SU-DHL-6 (cell line): ENCODE measurements around the gene CASP9.

Source experiments
- H2AFZ ChIP-seq: fragments of 200-600 bp; sonication (generic); 2 replicates; pipeline ENCODE4 v1.6.1; 2014; ENCODE audit warnings: low read depth, mild to moderate bottlenecking, moderate library complexity, mixed read lengths, antibody characterized with exemption, low read length; ENCODE audit not compliant: severe bottlenecking
- H3F3A ChIP-seq: fragments of 200-600 bp; shearing (Covaris generic); 2 replicates; pipeline ENCODE4 v1.6.0; 2016; ENCODE audit warnings: antibody characterized with exemption, mild to moderate bottlenecking; ENCODE audit not compliant: insufficient read depth
- H3K27ac ChIP-seq: fragments of 200-600 bp; sonication (generic); 2 replicates; pipeline ENCODE4 v1.5.1; 2016; ENCODE audit warnings: low read depth, mild to moderate bottlenecking, low read length, moderate library complexity, mixed read lengths
- H3K27me3 ChIP-seq: fragments of 200-600 bp; sonication (generic), shearing (Covaris generic); 2 replicates; pipeline ENCODE4 v1.6.0; 2014; ENCODE audit warnings: mild to moderate bottlenecking, low read length
- H3K36me3 ChIP-seq: fragments of 200-600 bp; sonication (generic); 2 replicates; pipeline ENCODE4 v1.6.1; 2014; ENCODE audit warnings: mild to moderate bottlenecking, low read length, mixed read lengths
- H3K4me2 ChIP-seq: fragments of 300-600, 200-600 bp; shearing (Covaris generic), sonication (generic); 2 replicates; pipeline ENCODE4 v1.6.0; 2014; ENCODE audit warnings: low read length, low read depth, mild to moderate bottlenecking; ENCODE audit not compliant: poor library complexity, severe bottlenecking
- H3K4me3 ChIP-seq: fragments of 200-600 bp; sonication (generic); 2 replicates; pipeline ENCODE4 v1.5.1; 2014; ENCODE audit warnings: antibody characterized with exemption, low read length, mild to moderate bottlenecking, mixed read lengths; ENCODE audit not compliant: insufficient read depth, poor library complexity, severe bottlenecking
- H3K79me2 ChIP-seq: fragments of 200-600 bp; sonication (generic); 2 replicates; pipeline ENCODE4 v1.6.1; 2014; ENCODE audit warnings: mild to moderate bottlenecking, low read length, moderate library complexity; ENCODE audit not compliant: insufficient read depth
- H3K9ac ChIP-seq: fragments of 200-600 bp; sonication (generic); 2 replicates; pipeline ENCODE4 v1.7.0; 2014; ENCODE audit warnings: mild to moderate bottlenecking, low read length
- H3K9me2 ChIP-seq: fragments of 200-600 bp; sonication (generic); replicated peaks from 2 replicates; pipeline ENCODE4 v1.6.1; 2014; ENCODE audit warnings: low read length; ENCODE audit not compliant: insufficient read depth
- H3K9me3 ChIP-seq: fragments of 200-600 bp; sonication (generic); 2 replicates; pipeline ENCODE4 v1.6.1; 2014; ENCODE audit warnings: low read length, mixed read lengths; ENCODE audit not compliant: insufficient read depth
- H4K20me1 ChIP-seq: fragments of 200-600 bp; sonication (generic); 2 replicates; pipeline ENCODE4 v1.6.1; 2014; ENCODE audit warnings: low read depth, mild to moderate bottlenecking, antibody characterized with exemption, low read length, moderate library complexity, mixed read lengths
- EZH2phosphoT487 ChIP-seq: fragments of 200-600 bp; sonication (generic), shearing (Covaris generic); conservative IDR thresholded peaks from 2 replicates; pipeline ENCODE4 v1.6.1; 2018; ENCODE audit warnings: mild to moderate bottlenecking, antibody characterized with exemption, low read length, moderate library complexity, mixed read lengths
- TF ChIP-seq, protein P1 (sequence below): fragments of 200-600 bp; sonication (generic); IDR thresholded peaks from one replicate; pipeline ENCODE4 v1.5.1; 2017; ENCODE audit warnings: antibody characterized with exemption, mild to moderate bottlenecking, low read length, moderate library complexity; ENCODE audit not compliant: insufficient read depth, poor library complexity, severe bottlenecking

CASP9 gene

DNA sequence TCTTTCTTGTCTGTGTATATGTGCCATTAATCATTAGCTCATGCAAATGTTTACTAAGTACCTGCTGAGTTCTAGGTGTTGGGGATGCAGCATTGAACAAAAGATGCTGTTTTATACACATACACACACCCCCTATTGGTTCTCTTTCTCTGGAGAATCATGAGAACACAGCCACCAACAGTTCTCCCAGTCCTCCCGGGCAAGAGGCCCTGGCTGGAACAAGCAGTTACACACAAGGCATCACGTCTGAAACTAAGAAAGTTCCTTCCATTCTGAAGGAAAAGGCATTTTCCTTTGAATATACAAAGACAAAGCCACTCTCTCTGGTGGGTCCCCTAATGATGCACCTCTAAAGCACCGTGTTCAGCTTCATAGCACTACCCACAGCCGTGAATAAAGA is 10.8 kb downstream of the CASP9 start:
- no peak overlapping the region for H3K4me3 ChIP-seq
- no peaks in the 10 kb centered on the region for H3K9me2 ChIP-seq
- no peaks in the 10 kb centered on the region for H3F3A ChIP-seq
- no peak overlapping the region for H2AFZ ChIP-seq
- no peak overlapping the region for H3K4me2 ChIP-seq
- H4K20me1 ChIP-seq: no peaks in the 10 kb centered on the region
- no peak overlapping the region for H3K27ac ChIP-seq
- no peaks in the 10 kb centered on the region for H3K36me3 ChIP-seq
- H3K9ac ChIP-seq: no peak overlapping the region
- H3K27me3 ChIP-seq: no peaks in the 10 kb centered on the region
- no peaks in the 10 kb centered on the region for H3K79me2 ChIP-seq
- no peaks in the 10 kb centered on the region for H3K9me3 ChIP-seq
- TF ChIP-seq EZH2phosphoT487: no peak
- TF ChIP-seq, protein P1, sequence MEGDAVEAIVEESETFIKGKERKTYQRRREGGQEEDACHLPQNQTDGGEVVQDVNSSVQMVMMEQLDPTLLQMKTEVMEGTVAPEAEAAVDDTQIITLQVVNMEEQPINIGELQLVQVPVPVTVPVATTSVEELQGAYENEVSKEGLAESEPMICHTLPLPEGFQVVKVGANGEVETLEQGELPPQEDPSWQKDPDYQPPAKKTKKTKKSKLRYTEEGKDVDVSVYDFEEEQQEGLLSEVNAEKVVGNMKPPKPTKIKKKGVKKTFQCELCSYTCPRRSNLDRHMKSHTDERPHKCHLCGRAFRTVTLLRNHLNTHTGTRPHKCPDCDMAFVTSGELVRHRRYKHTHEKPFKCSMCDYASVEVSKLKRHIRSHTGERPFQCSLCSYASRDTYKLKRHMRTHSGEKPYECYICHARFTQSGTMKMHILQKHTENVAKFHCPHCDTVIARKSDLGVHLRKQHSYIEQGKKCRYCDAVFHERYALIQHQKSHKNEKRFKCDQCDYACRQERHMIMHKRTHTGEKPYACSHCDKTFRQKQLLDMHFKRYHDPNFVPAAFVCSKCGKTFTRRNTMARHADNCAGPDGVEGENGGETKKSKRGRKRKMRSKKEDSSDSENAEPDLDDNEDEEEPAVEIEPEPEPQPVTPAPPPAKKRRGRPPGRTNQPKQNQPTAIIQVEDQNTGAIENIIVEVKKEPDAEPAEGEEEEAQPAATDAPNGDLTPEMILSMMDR: no peak

DNA sequence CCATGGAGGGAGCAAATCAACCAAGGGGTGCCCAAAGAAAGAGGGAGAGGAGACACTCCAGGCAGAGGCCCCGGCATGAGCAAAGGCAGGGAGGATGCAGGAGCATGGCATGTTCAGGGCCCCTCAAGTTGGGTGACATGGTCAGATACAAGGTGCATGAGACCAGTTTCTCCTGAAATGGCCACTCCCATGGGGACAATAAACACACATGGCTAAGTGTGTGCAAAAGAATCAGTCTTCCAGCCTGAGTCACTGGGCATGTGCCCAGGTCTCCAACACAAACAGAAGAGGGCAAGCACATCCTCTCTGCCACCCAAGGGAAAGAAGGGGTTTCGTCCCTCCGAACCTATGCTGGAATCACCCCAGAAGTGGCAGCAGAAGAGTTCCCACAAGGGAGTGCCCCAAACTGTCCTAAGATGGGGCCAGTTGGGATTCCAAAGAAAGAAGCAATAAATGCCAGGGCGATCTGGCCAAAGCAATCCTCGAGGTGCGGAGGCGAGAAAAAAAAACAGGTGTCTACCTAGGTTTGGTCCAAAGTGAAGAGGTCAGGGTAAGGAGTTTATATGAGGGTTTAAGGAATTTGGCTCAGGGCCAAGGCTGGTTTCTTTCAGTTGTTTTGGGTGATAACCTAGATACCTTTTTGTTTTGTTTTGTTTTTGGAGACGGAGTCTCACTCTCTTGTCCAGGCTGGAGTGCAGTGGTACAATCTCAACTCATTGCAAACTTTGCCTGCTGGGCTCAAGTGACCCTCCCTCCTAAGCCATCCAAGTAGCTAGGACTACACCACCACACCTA is 13.2 kb downstream of the CASP9 start:
- H4K20me1 ChIP-seq: no peaks in the 10 kb centered on the region
- H3K4me2 ChIP-seq: no peak overlapping the region
- no peak overlapping the region for H3K27ac ChIP-seq
- no peak overlapping the region for H3K9ac ChIP-seq
- no peaks in the 10 kb centered on the region for H3K27me3 ChIP-seq
- H3K36me3 ChIP-seq: no peaks in the 10 kb centered on the region
- H3K9me2 ChIP-seq: no peaks in the 10 kb centered on the region
- no peak overlapping the region for H2AFZ ChIP-seq
- H3K4me3 ChIP-seq: no peak overlapping the region
- H3F3A ChIP-seq: no peaks in the 10 kb centered on the region
- no peaks in the 10 kb centered on the region for H3K9me3 ChIP-seq
- TF ChIP-seq, protein P1: no peak
- no peak for TF ChIP-seq EZH2phosphoT487
- no peaks in the 10 kb centered on the region for H3K79me2 ChIP-seq

- TF ChIP-seq, protein P1: no peak
- TF ChIP-seq EZH2phosphoT487: no peak
- Histone ChIP-seq H3K27ac (no peak overlapping the region), H3K4me2 (no peak overlapping the region), H3K27me3 (no peaks in the 10 kb centered on the region), H3K79me2 (no peaks in the 10 kb centered on the region), H3K4me3 (no peak overlapping the region), H3K36me3 (no peaks in the 10 kb centered on the region), H3K9me3 (no peaks in the 10 kb centered on the region), H2AFZ (no peak overlapping the region), H3K9me2 (no peaks in the 10 kb centered on the region), H3F3A (no peaks in the 10 kb centered on the region), H4K20me1 (no peaks in the 10 kb centered on the region), H3K9ac (no peak overlapping the region)
Measured at GRCh38 chr1:15509586-15509985, 14.4 kb downstream of the CASP9 start.
